HepG2 (cell line): ENCODE measurements around the gene APOA1. TPM values are rescaled to one million over a fixed set of nuclear protein-coding genes. Genes with fewer than 3 reads are reported as not detected.

Source experiments
- KLF11 ChIP-seq: IDR thresholded peaks from 2 replicates; pipeline ENCODE4 v1.6.1; 2016; ENCODE audit warnings: missing compliant biosample characterization
- MED13 ChIP-seq: sonication (generic); formaldehyde crosslinking; IDR thresholded peaks from 2 replicates; pipeline ENCODE4 v1.5.0; 2020; ENCODE audit warnings: missing genetic modification reagents
- POLR2AphosphoS5 ChIP-seq: IDR thresholded peaks from 2 replicates; pipeline ENCODE4 v1.6.1; 2012; ENCODE audit warnings: low read depth, low read length
- PPARG ChIP-seq: conservative IDR thresholded peaks from 2 replicates; pipeline ENCODE4 v1.6.1; 2016; ENCODE audit warnings: missing biosample characterization, missing genetic modification reagents
- SIN3B ChIP-seq: fragments of 150-350 bp; IDR thresholded peaks from 2 replicates; pipeline ENCODE4 v1.6.1; 2014; ENCODE audit warnings: low read length
- SNAI1 ChIP-seq: sonication (generic); formaldehyde crosslinking; IDR thresholded peaks from 2 replicates; pipeline ENCODE4 v1.5.0; 2020; ENCODE audit warnings: mild to moderate bottlenecking, missing genetic modification reagents, borderline replicate concordance
- SRY ChIP-seq: sonication (generic); formaldehyde crosslinking; IDR thresholded peaks from 2 replicates; pipeline ENCODE4 v1.8.0; 2022; ENCODE audit warnings: mild to moderate bottlenecking, missing genetic modification reagents
- TAF1 ChIP-seq: sonication (generic); formaldehyde crosslinking; IDR thresholded peaks from 2 replicates; pipeline ENCODE4 v1.4.0; 2020; ENCODE audit warnings: missing genetic modification reagents
- U2AF1 ChIP-seq: fragments of 200-400 bp; formaldehyde crosslinking; optimal IDR thresholded peaks from 2 replicates; pipeline ENCODE3; 2017; ENCODE audit warnings: mild to moderate bottlenecking, low read depth, low read length
- ZNF230 ChIP-seq: sonication (generic); formaldehyde crosslinking; IDR thresholded peaks from 2 replicates; pipeline ENCODE4 v1.4.0; 2020; ENCODE audit warnings: mild to moderate bottlenecking, missing genetic modification reagents
- ZNF407 ChIP-seq: sonication (generic); formaldehyde crosslinking; IDR thresholded peaks from one replicate; pipeline ENCODE4 v1.5.1; 2020; ENCODE audit warnings: mild to moderate bottlenecking, missing genetic modification reagents; ENCODE audit errors: not compliant biosample characterization
- polyA plus RNA-seq, 8 experiments: library from polyadenylated mRNA; depleted of rRNA in 3 of 8; stranded (reverse) in 7 of 8; unstranded in 1 of 8; fragments of >200 nt; fragmentation: Illumina TruSeq in 4 of 8; extraction: Trizol in 4 of 8; gene quantifications; 2 replicates each; pipeline versions ENCODE4 v1.2.1 to v1.2.3, GENCODE V29; 2011 to 2016; ENCODE audit warnings: low read depth in 4 of 8, missing spikeins in 1 of 8, mixed read lengths in 1 of 8; ENCODE audit not compliant: insufficient read depth in 1 of 8
- total RNA-seq, 5 experiments: library from RNA; depleted of rRNA; stranded (reverse); fragments of >200 nt; fragmentation: Illumina TruSeq; extraction: Trizol; gene quantifications; 2 replicates each; pipeline ENCODE4 v1.2.3, GENCODE V29; 2016; ENCODE audit warnings: low read depth in 1 of 5
- TF ChIP-seq, protein P1 (sequence below): sonication (generic); formaldehyde crosslinking; IDR thresholded peaks from 2 replicates; pipeline ENCODE4 v1.8.1; 2022; ENCODE audit warnings: low read depth, mild to moderate bottlenecking, missing genetic modification reagents
- TF ChIP-seq, protein P2 (sequence below): sonication (generic); formaldehyde crosslinking; IDR thresholded peaks from 2 replicates; pipeline ENCODE4 v1.5.0; 2020; ENCODE audit warnings: mild to moderate bottlenecking, missing genetic modification reagents, borderline replicate concordance

The APOA1 gene
- total and polyA plus RNA-seq, 2 of the 13 experiments (the other 11 are each of a cell fraction or from before 2014, with no cell fraction given) = 1,973 to 5,485 TPM

- no peak for TF ChIP-seq ZNF407
- TF ChIP-seq MED13 (CRISPR knock-in tag) = peak; percentile 80; the same call in 1 of the 2 replicates
- no peak for TF ChIP-seq ZNF230 (CRISPR knock-in tag)
- TF ChIP-seq POLR2AphosphoS5 = peak; percentile 66
- 0 out of 2 replicates have a peak, but pooled peaks have one; percentile 76 for TF ChIP-seq KLF11
- TF ChIP-seq, protein P1, sequence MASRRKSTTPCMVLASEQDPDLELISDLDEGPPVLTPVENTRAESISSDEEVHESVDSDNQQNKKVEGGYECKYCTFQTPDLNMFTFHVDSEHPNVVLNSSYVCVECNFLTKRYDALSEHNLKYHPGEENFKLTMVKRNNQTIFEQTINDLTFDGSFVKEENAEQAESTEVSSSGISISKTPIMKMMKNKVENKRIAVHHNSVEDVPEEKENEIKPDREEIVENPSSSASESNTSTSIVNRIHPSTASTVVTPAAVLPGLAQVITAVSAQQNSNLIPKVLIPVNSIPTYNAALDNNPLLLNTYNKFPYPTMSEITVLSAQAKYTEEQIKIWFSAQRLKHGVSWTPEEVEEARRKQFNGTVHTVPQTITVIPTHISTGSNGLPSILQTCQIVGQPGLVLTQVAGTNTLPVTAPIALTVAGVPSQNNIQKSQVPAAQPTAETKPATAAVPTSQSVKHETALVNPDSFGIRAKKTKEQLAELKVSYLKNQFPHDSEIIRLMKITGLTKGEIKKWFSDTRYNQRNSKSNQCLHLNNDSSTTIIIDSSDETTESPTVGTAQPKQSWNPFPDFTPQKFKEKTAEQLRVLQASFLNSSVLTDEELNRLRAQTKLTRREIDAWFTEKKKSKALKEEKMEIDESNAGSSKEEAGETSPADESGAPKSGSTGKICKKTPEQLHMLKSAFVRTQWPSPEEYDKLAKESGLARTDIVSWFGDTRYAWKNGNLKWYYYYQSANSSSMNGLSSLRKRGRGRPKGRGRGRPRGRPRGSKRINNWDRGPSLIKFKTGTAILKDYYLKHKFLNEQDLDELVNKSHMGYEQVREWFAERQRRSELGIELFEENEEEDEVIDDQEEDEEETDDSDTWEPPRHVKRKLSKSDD = peak; percentile 84; the same call in 1 of the 2 replicates
- no peak for TF ChIP-seq SRY (CRISPR knock-in tag)
- TF ChIP-seq PPARG (CRISPR knock-in tag) = peak; percentile 78
- no peak for TF ChIP-seq U2AF1
- no peak for TF ChIP-seq SNAI1
- TF ChIP-seq SIN3B = no peak
- TF ChIP-seq TAF1 (CRISPR knock-in tag) = peak; percentile 35; the same call in 1 of the 2 replicates
- TF ChIP-seq, protein P2, sequence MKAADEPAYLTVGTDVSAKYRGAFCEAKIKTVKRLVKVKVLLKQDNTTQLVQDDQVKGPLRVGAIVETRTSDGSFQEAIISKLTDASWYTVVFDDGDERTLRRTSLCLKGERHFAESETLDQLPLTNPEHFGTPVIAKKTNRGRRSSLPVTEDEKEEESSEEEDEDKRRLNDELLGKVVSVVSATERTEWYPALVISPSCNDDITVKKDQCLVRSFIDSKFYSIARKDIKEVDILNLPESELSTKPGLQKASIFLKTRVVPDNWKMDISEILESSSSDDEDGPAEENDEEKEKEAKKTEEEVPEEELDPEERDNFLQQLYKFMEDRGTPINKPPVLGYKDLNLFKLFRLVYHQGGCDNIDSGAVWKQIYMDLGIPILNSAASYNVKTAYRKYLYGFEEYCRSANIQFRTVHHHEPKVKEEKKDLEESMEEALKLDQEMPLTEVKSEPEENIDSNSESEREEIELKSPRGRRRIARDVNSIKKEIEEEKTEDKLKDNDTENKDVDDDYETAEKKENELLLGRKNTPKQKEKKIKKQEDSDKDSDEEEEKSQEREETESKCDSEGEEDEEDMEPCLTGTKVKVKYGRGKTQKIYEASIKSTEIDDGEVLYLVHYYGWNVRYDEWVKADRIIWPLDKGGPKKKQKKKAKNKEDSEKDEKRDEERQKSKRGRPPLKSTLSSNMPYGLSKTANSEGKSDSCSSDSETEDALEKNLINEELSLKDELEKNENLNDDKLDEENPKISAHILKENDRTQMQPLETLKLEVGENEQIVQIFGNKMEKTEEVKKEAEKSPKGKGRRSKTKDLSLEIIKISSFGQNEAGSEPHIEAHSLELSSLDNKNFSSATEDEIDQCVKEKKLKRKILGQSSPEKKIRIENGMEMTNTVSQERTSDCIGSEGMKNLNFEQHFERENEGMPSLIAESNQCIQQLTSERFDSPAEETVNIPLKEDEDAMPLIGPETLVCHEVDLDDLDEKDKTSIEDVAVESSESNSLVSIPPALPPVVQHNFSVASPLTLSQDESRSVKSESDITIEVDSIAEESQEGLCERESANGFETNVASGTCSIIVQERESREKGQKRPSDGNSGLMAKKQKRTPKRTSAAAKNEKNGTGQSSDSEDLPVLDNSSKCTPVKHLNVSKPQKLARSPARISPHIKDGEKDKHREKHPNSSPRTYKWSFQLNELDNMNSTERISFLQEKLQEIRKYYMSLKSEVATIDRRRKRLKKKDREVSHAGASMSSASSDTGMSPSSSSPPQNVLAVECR (CRISPR knock-in tag) = peak; percentile 81; the same call in 1 of the 2 replicates
Measured at GRCh38 chr11:116826751-116827431, 10.5 kb downstream of the APOA1 start (continued).
